ENCODE results near the gene PAX2.

Gene PAX2

GRCh38 chr10:100826031-100826651 lies 80.8 kb downstream of the PAX2 start:
- DNase-seq = no peak

- no peak for DNase-seq
Observed at GRCh38 chr10:100826661-100826982, 81.2 kb downstream of the PAX2 start.

GRCh38 chr10:100826983-100827818 lies 81.8 kb downstream of the PAX2 start:
- DNase-seq = no peak

- DNase-seq = no peak
Observed at GRCh38 chr10:100827819-100828737, 82.7 kb downstream of the PAX2 start.

GRCh38 chr10:100828738-100829096 lies 83.3 kb downstream of the PAX2 start:
- no peak for DNase-seq

- no peak for DNase-seq
Observed at GRCh38 chr10:100829097-100829870, 83.9 kb downstream of the PAX2 start.

- no peak for DNase-seq
Observed at GRCh38 chr10:100829933-100830727, 84.7 kb downstream of the PAX2 start.

GRCh38 chr10:100830728-100831111 lies 85.3 kb downstream of the PAX2 start:
- DNase-seq = no peak

GRCh38 chr10:100831742-100832141 lies 86.4 kb downstream of the PAX2 start:
- no peak for DNase-seq

- DNase-seq = no peak
Observed at GRCh38 chr10:100835810-100836209, 90.4 kb downstream of the PAX2 start.

- DNase-seq = no peak
Observed at GRCh38 chr10:100836891-100837290, 91.5 kb downstream of the PAX2 start.

GRCh38 chr10:100837300-100837699 lies 91.9 kb downstream of the PAX2 start:
- DNase-seq = no peak

GRCh38 chr10:100838986-100839385 lies 93.6 kb downstream of the PAX2 start:
- no peak for DNase-seq

GRCh38 chr10:100841528-100841927 lies 96.1 kb downstream of the PAX2 start:
- DNase-seq = no peak

GRCh38 chr10:100847440-100847839 lies 102.1 kb downstream of the PAX2 start:
- no peak for DNase-seq

- no peak for DNase-seq
Observed at GRCh38 chr10:100848770-100849169, 103.4 kb downstream of the PAX2 start.

- no peak for DNase-seq
Observed at GRCh38 chr10:100858261-100858660, 112.9 kb downstream of the PAX2 start.

GRCh38 chr10:100858747-100859483 lies 113.5 kb downstream of the PAX2 start:
- DNase-seq = no peak

- DNase-seq = no peak
Observed at GRCh38 chr10:100859484-100859763, 114.0 kb downstream of the PAX2 start.

GRCh38 chr10:100863433-100863832 lies 118.1 kb downstream of the PAX2 start:
- DNase-seq = no peak

All from GOT3 (cell line).